NCI-H226 (cell line): ENCODE results near the gene ZSCAN12.
A peak's percentile ranks its signal among the peaks of the same experiment; 100 is the strongest.
"Not testable (repeated sequence)": the region's sequence is repeated elsewhere in the genome, so short reads cannot be mapped to it uniquely, and the experiment has no call there.

Source experiments
- DNase-seq: peaks from one replicate; pipeline ENCODE4 v3.0.0-alpha.2; 2015

The ZSCAN12 gene

GRCh38 chr6:28399350-28400121, at the start of gene ZSCAN12:
Gene ZSCAN12, minus strand, starts transcription at chr6:28399747. Its CDS starts 1,342 bp downstream, at chr6:28398405.
- DNase-seq = peak; percentile 47

DNA sequence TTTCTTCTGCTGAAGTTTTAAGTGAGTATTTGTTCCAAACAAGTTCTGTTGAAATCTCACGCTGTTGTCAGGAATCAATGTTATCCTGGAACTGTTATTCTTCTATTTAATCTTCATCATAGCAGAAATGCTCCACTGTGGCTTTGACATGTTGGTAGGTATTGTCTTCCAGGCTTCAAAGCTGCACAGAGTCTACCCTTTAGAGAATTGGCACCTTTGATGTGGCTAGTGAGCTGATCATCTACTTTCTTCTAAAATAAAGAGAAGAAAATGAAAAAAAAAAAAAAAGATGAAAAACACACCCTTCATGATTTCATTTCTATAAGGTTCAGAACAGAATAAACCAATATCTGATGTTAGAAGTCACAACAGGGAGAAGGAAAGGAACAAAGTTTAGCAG, 49.5 kb upstream of the ZSCAN12 start:
- DNase-seq = no peak

GRCh38 chr6:28447512-28447906, 48.0 kb upstream of the ZSCAN12 start:
- DNase-seq = not testable (repeated sequence)

DNA sequence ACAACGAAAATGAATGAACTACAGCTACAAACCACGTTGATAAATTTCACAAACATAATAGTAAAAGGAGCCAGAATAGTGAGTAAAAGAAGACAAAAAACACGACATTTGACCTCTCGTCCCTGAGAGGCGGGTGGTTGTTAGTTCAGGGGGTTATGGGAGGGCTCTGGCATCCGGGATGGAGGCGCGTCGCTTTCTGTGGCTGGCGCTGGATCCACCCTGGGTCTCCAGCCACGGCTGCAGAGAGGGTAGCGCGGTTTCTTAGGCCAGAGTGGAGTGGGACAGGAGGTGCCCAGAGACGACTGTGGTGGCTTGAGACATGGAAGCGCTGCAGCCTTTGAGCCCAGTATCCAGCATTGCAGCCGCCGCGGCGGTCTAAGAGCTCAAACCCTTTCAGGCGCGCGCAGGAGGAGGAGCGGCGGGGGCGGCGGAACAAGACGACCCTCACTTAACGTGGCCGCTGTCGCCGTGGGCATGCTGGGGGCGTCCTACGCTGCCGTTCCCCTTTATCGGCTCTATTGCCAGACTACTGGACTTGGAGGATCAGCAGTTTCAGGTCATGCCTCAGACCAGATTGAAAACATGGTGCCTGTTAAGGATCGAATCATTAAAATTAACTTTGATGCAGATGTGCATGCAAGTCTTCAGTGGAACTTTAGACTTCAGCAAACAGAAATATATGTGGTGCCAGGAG, 47.4 kb upstream of the ZSCAN12 start:
- DNase-seq = no peak

- not testable (repeated sequence) for DNase-seq
Measured at GRCh38 chr6:28444759-28445158, 45.2 kb upstream of the ZSCAN12 start.

DNA sequence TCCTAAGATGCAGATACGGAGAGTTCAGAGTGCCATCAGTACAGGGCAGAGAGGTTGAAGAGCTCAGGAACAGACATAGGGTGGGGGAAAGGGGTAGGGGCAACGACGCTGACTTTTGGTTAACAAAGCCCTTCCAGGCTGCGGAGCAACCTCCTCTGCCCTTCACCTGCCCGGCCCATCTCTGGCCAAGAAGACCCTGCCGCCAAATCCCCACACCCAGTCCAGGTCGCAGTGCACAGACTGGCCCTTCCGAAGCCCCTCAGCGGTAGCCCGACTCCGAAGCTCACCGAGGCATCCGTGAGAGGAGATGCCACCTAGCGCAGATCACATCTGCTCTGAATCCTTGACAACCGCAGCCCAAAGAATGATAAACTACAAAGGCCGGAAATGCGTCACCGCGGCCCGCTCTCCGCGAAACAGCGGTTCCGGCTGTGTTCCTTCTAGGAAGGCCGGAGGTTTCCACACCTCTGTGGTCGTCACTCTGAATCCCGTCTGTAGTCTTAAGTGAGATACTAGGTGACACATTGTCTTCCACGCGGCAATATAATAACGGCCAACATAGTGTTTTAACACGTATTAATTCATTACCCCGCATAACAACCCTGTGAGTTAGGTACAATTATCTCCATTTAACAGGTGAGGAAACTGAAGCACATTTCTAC, 43.7 kb upstream of the ZSCAN12 start, which contains the start of gene ZSCAN23:
TSS of gene ZSCAN23 (minus strand) at position 380 of the 662 bp plus-strand sequence. CDS start 7,225 bp downstream, outside the sequence.
- peak; percentile 61 for DNase-seq

DNA sequence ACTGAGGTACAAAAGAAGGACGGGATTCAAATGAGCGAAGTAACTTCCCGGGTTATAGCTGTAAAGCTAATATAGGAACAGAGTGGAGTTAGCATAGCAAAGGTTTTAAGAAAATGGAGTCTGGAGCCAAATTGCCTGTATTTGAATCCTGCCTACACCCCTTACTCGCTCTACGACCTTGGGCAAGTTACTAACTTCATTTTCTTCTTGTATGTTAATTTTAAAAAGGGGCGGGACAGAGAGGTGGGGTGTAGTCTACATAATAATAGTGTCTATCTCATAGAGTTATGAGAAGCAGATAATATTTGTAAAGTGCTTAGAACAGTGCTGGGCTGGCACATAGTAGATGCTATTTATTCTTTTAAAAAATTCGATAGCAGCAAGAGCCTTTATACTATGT, 43.0 kb upstream of the ZSCAN12 start:
- no peak for DNase-seq

DNA sequence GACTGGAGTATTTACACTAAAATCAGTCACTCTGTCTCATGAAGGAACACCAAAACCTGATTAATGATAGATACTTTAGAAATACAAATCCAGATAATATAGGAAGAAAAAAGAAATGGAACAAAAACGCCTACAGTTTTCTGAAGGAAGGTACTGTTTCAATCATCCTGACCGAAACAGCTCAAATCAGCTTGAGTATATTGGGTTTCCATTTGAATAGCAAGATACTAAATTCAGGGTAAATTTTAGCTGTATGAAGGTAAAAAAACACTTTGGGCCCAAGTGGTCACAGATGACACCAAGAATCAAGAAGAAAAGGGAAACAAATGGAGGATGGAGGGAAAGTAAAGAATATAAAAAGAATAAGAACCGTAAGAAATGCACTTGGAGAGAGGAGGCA, 36.9 kb upstream of the ZSCAN12 start:
- no peak for DNase-seq

GRCh38 chr6:28433119-28433518, 33.6 kb upstream of the ZSCAN12 start:
- no peak for DNase-seq

DNA sequence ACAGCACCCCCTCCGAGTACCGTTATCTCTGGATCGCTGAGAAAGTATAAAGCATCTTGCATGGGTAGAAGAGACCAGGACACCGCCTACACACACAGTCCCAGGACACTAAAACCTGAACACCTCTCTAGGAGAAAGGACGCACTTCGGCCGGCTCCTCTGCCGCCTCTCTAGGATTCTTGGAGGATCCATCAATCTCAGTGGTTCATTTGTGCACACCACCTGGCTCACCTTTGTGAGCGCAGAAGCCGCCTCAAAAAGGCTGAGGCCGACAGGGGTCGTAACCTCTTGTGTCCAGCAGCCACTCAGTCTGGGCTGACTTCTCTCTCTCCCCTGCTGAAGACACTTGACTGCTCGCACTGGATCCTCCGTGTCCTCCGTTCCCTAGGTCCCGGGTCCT, 30.2 kb upstream of the ZSCAN12 start:
- no peak for DNase-seq

DNA sequence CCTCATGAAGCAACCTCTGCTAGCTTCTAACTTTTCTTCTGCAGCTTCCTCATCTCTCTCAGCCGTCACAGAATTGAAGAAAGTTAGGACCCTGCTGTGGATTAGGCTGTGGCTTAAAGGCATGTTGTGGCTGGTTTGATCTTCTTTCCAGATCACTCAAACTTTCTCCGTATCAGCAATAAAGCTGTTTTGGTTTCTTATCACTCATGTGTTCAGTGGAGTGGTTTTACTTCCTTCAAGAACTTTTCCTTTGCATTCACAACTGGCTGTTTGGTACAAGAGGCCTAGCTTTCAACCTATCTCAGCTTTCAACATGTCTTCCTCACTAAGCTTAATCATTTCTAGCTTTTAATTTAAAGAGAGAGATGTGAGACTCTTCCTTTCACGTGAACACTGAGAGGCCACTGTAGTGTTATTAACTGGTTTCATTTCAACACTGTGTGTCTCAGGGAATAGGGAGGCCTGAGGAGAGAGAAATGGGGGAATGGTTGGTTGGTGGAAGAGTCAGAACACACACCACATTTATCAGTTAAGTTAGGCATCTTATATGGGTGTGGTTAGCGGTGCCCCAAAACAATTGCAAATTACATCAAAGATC, 26.5 kb upstream of the ZSCAN12 start:
- DNase-seq = no peak

- DNase-seq = no peak
Measured at GRCh38 chr6:28424163-28424562, 24.6 kb upstream of the ZSCAN12 start.

- no peak for DNase-seq
Measured at GRCh38 chr6:28423546-28423945, 24.0 kb upstream of the ZSCAN12 start.

GRCh38 chr6:28413681-28414080, 14.1 kb upstream of the ZSCAN12 start:
- no peak for DNase-seq

- DNase-seq = no peak
Measured at GRCh38 chr6:28410767-28411166, 11.2 kb upstream of the ZSCAN12 start.

DNA sequence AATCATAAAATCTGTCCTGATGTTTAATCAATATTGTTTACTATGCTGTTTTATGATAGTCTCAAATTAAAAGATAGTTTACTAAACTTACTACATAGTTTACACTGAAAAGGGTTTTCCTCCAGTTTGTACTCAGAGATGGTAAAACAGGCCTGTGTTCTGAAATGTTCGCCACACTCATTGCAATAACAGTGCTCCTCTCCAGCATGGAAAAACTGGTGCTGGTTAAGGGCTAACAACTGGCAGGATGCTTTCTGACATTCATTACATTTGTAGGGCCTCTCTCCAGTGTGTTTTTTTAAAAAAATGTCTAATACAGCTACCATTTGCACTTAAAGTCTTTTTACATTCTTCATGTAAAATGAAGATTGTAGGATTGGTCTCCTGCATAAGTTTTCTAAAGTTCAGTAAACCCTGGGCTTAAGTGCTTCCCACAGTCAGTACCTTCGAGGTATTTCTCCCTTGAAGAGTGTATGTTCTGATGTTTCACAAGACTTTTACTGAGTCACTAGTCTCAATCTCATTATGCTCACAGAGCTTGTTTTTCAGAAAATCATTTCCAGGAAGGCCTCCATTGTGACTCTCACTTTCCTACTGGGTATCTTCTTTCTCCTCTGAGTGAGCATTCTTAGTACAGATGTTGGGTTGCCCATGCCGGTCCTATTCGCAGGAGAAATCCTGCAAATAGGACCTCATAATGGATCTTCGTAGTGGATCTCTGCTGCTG, 8.7 kb upstream of the ZSCAN12 start:
- no peak for DNase-seq

GRCh38 chr6:28407401-28407800, 7.9 kb upstream of the ZSCAN12 start:
- DNase-seq = no peak

DNA sequence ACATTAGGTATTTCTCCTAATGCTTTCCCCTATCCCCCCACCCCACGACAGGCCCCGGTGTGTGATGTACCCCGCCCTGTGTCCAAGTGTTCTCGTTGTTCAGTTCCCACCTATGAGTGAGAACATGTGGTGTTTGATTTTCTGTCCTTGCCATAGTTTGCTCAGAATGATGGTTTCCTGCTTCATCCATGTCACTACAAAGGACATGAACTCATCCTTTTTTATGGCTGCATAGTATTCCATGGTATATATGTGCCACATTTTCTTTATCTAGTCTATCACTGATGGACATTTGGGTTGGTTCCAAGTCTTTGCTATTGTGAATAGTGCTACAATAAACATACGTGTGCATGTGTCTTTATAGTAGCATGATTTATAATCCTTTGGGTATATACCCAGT, 4.4 kb upstream of the ZSCAN12 start:
- DNase-seq = not testable (repeated sequence)

DNA sequence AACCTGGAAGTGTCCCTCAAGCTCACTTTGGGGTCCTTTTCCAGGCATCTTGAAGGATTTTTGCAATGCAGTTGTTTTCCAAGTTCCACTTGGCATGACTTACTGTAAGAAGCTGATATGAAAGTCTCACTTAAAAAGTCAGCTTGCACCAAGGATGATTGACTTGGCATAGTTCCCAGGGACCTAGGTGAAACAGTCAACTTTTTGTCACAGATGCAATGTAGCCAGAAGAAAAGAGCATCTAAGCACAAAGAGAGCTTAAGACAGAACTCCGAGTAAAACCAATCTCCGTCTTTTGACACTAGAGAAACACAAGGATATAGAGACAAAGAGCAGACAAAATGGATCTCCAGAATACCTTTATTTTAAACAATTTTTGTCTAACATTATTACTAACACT, 2.6 kb upstream of the ZSCAN12 start:
- no peak for DNase-seq

GRCh38 chr6:28401172-28401571, 1.6 kb upstream of the ZSCAN12 start:
- DNase-seq = no peak

DNA sequence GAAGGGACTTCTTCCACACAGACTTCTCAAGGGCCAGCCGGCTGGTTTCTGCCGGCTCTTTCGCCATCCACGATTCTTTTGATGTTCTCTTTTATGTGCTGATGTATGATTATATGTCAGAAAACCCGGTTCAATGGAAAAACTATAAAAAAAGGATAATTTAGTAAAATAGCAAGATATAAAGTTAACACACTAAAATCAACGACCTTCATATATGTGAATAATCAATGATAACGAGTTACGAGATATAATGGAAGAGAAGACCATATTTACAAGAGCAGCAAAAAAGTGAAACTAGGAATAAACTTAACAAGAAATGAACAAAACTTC, 540 bp upstream of the ZSCAN12 start:
- no peak for DNase-seq

- no peak for DNase-seq
Measured at GRCh38 chr6:28395918-28396317, 3.6 kb downstream of the ZSCAN12 start.
